ENCODE measurements around the gene LRP10.

DNA sequence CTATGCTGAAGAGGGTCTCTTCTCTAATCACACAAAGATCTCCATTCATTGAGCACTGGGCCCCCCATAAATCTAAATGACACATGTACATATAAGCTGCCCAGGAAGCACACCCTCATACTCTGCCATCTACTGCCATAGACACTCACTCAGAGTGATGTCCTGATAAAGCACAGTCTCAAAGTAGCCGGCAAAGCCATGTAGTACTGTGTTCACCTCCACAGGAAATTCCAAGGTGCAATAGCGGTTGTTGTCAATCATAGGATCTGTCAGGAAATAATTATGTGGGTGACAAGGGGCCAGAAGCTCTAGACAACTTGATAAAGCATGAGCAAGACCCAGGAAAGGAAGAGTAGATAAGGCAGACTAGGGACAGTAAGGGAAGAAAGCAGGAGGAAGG, 50.8 kb downstream of the LRP10 start:
- TF ChIP-seq POLR2AphosphoS5 (IDR thresholded peaks at IDR 0.05) (no peak), POLR2A (IDR thresholded peaks at IDR 0.05) (no peak), EP300 (IDR thresholded peaks at IDR 0.05) (no peak)
- TF ChIP-seq, protein P1, sequence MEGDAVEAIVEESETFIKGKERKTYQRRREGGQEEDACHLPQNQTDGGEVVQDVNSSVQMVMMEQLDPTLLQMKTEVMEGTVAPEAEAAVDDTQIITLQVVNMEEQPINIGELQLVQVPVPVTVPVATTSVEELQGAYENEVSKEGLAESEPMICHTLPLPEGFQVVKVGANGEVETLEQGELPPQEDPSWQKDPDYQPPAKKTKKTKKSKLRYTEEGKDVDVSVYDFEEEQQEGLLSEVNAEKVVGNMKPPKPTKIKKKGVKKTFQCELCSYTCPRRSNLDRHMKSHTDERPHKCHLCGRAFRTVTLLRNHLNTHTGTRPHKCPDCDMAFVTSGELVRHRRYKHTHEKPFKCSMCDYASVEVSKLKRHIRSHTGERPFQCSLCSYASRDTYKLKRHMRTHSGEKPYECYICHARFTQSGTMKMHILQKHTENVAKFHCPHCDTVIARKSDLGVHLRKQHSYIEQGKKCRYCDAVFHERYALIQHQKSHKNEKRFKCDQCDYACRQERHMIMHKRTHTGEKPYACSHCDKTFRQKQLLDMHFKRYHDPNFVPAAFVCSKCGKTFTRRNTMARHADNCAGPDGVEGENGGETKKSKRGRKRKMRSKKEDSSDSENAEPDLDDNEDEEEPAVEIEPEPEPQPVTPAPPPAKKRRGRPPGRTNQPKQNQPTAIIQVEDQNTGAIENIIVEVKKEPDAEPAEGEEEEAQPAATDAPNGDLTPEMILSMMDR (IDR thresholded peaks at IDR 0.05): no peak
